Activated T-cell treated with anti-CD3 and anti-CD28 coated beads, Interleukin-2, amount 50 U/mL, for 24 hours (primary cell): ENCODE measurements around the gene CISD3.

Experiments used
- DNase-seq: peaks from one replicate; pipeline ENCODE4 v3.0.0-alpha.2; 2020
- H3K27ac Mint-ChIP-seq: 2 replicates; pipeline ENCODE4 v1.8.0; 2020; ENCODE audit warnings: mild to moderate bottlenecking, mixed read lengths
- H3K27me3 Mint-ChIP-seq: 2 replicates; pipeline ENCODE4 v1.8.0; 2020; ENCODE audit warnings: mixed read lengths
- H3K36me3 Mint-ChIP-seq: 2 replicates; pipeline ENCODE4 v1.8.0; 2020; ENCODE audit warnings: low read depth, mixed read lengths
- H3K4me1 Mint-ChIP-seq: 2 replicates; pipeline ENCODE4 v1.8.0; 2020; ENCODE audit warnings: low read depth, mixed read lengths
- H3K4me3 Mint-ChIP-seq: 2 replicates; pipeline ENCODE4 v1.8.0; 2020; ENCODE audit warnings: mild to moderate bottlenecking, moderate library complexity, mixed read lengths
- H3K9me3 Mint-ChIP-seq: 2 replicates; pipeline ENCODE4 v1.8.0; 2020; ENCODE audit warnings: mixed read lengths

CISD3 gene, protein sequence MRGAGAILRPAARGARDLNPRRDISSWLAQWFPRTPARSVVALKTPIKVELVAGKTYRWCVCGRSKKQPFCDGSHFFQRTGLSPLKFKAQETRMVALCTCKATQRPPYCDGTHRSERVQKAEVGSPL

DNA sequence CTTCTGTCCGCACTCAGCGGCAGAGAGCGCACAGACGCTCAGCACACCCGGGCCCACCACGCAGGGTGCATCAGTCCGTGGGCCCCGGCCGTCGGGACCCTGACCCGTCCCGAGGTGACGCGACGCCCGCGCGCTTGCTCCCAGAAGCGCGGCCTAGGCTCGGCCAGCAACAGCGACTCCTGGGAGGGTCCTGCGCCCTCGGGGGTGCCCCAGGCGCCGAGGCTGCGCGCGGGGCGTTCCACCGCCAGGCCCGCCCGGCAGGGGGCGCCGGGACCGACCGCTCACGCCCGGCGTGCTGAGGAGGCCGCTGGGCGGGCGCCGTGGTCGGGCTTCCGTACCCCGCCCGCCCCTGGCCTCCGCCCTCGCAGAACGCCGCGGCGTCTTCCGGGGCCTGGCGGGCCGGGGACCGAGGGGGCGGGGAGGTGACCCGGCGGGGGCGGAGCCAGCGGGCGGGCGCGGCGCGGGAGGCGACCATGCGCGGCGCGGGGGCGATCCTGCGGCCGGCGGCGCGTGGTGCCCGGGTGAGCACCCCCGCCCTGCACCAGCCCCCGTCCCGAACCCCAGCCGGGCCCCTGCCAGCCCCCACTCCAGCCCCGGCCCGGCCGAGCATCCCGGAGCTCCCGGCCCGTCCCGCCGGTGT, at the start of gene CISD3:
TSS of gene CISD3 (plus strand) at position 456 of the 640 bp plus-strand sequence. CDS start at position 474, 18 bp downstream.
- Mint-ChIP-seq H3K27me3 (no peaks in the 10 kb centered on the region), H3K4me1 (peaks cover 86% of the 10 kb centered on the region), H3K27ac (peak within 1 kb of the TSS; percentile 99), H3K4me3 (peak within 1 kb of the TSS; percentile 89), H3K9me3 (peaks cover 5% of the 10 kb centered on the region), H3K36me3 (peaks cover 81% of the 10 kb centered on the region)
- peak; percentile 91 for DNase-seq

DNA sequence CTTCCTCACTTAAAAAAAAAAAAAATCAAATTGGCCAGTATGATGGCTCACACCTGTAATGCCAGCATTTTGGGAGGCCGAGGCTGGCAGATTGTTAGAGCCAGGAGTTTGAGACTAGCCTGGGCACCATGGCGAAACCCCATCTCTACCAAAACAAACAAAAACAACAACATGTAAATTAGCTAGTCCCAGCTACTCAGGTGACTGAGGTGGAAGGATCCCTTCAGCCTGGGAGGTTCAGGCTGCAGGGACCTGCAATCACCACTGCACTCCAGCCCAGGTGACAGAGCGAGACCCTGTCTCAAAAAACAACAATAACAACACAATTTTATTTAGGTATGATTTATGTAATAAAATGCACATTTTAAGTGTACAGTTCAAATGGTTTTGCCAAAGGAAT, 49.0 kb upstream of the CISD3 start:
- Mint-ChIP-seq H3K36me3 (no peaks in the 10 kb centered on the region), H3K4me1 (peaks cover 17% of the 10 kb centered on the region), H3K9me3 (no peaks in the 10 kb centered on the region), H3K27ac (no peak overlapping the region), H3K27me3 (no peaks in the 10 kb centered on the region), H3K4me3 (no peak overlapping the region)
- no peak for DNase-seq

DNA sequence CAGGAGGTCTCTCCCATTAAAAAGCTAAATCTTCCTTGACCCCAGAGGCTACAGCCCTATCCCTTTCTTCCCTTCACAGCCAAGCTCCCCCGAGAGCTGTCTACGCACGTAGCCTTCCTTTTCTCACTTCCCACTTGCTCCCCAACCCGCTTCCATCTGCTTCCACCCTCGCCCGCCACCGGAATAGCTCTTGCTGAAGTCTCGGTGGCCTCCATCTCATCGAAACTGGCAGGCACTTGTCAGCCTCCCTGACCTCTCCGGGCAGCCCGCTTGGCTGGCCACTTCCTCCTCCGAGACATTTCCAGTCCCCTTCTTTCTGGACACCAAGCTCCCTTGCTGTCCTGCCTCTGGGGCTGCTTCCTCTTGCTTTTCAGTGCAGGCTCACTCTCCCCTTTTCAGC, 44.6 kb upstream of the CISD3 start:
- Mint-ChIP-seq H3K4me3 (no peak overlapping the region), H3K27me3 (no peaks in the 10 kb centered on the region), H3K36me3 (no peaks in the 10 kb centered on the region), H3K9me3 (no peaks in the 10 kb centered on the region), H3K27ac (no peak overlapping the region), H3K4me1 (peaks cover 4% of the 10 kb centered on the region)
- no peak for DNase-seq

DNA sequence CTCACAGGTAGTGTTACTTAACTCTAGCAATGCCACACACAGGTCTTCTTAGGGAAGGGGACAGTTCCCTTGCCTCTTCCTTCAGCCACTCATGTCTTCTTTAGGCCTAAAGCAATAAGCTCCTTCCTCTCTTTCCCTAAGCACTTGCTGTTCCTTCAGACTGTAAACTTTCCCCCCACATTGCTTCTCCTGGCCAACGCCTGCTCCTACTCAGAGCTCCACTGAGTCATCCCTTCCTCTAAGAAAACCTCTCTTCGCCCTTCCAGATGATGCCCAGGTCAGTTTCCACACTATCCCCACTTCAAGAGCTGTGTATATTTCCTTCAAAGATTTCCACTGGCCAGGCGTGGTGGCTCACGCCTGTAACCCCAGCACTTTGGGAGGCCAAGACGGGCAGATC, 42.9 kb upstream of the CISD3 start:
- H3K27ac Mint-ChIP-seq: no peak overlapping the region
- no peaks in the 10 kb centered on the region for H3K27me3 Mint-ChIP-seq
- H3K9me3 Mint-ChIP-seq: no peaks in the 10 kb centered on the region
- H3K4me1 Mint-ChIP-seq: peaks cover 4% of the 10 kb centered on the region
- no peak overlapping the region for H3K4me3 Mint-ChIP-seq
- no peak for DNase-seq
- no peaks in the 10 kb centered on the region for H3K36me3 Mint-ChIP-seq

DNA sequence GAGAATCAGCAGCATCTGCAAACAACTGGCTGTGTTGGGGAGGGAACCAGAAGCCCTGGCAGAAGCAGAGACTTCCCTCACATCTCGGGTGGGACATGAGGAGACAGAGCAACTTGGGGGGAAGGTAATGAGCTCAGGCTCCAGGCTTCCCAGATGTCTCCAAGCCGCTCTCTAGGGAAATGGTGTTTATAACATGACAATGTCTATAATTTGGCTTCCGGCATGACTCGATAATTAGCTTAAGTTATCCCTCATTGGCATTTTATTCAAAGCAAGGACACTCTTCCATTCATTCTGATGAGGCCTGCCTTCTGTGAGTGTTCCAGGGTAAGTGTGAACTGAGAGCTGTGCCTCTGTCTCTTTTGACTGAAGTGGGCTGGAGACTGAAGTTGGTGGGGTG, 39.8 kb upstream of the CISD3 start:
- Mint-ChIP-seq H3K27ac (no peak overlapping the region), H3K36me3 (no peaks in the 10 kb centered on the region), H3K9me3 (no peaks in the 10 kb centered on the region), H3K4me1 (peaks cover 4% of the 10 kb centered on the region), H3K4me3 (no peak overlapping the region), H3K27me3 (no peaks in the 10 kb centered on the region)
- no peak for DNase-seq

DNA sequence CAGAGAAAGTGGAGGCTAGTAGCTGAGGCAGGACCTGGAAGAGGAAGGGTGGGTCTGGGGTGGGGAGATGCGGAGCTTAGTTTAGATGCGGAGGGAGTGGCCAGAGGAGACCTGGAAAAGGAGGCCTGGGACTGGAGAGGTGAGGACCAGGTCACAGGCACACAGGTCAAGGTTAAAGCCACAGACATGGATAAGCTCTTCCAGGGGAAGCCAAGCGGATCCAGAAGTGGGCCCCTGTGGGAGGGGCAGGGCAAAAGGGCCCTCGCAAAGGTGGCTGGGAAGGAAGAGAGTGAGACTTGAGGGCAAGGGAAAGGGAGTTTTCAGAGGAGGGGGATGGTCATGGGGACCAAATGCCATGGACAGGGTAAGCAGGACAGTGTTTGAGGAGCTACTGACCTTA, 39.0 kb upstream of the CISD3 start:
- no peaks in the 10 kb centered on the region for H3K27me3 Mint-ChIP-seq
- peaks cover 9% of the 10 kb centered on the region for H3K4me1 Mint-ChIP-seq
- no peak overlapping the region for H3K4me3 Mint-ChIP-seq
- DNase-seq: no peak
- no peaks in the 10 kb centered on the region for H3K9me3 Mint-ChIP-seq
- H3K27ac Mint-ChIP-seq: no peak overlapping the region
- no peaks in the 10 kb centered on the region for H3K36me3 Mint-ChIP-seq

DNA sequence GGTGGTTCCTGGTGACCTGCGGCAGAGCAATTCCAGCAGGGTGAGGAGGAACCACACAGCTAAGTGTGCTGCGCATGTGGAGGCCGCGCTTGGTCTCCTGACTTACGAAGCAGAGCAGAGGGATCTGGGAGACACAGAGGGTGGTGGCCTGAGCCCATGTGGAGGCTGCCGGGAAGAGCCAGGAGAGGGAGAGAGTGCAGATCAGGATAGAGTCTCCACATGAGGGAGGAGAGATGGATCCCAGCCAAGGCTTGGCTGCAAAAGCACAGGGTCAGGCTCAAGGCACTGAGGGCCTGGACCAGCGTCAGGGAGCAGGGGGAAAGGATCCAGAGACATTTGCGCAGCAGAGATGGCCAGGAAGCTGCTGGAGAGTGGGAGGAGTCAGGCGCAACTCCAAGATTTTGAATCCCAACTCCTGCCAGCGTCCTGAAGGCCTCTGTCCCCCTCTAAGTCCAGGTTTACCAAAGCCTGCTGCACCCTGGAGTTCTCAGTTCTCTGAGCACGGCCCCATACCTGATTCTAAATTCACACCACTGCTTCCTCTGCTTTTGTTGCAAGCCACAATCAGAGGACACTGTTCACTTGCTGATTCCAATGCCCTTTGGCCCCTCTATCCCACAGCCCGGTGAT, 36.3 kb upstream of the CISD3 start:
- DNase-seq: no peak
- H3K36me3 Mint-ChIP-seq: no peaks in the 10 kb centered on the region

DNA sequence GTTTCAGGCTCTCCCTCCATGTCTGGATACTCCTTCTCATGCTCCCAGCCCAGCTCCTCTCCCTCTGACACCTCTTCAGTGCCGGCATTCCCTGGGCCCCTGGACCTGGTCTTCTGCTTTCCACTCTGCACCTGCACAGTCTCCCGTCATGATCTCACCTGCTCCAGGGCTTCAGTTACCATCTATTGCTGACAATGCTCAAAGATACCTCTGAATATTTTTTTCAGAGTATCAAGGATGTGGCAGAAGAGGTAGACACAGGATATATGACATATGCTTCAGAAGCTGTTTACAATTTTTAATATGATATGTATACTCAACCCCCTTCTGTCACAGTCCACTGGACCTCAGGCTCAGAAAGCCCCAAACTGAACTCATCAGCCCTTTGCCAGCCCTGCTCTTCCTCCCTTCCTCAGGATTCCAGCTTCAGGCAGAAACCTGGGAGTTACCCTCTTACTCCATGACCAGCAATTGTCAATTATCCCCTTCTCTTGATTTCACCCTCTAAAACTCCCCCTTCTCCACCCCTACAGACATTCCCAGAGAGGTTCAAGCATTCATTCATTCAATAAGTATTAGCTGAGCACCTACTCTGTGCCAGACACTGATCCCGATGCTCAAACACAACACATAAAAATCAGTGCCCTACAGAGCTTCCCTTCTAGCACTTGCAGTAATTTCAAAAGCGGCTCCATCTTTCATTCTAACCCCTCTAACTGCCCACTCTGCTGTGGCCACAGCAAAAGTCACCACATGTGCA, 32.9 kb upstream of the CISD3 start:
- no peak for DNase-seq
- H3K4me3 Mint-ChIP-seq: no peak overlapping the region
- peaks cover 54% of the 10 kb centered on the region for H3K4me1 Mint-ChIP-seq
- peaks cover 2% of the 10 kb centered on the region for H3K36me3 Mint-ChIP-seq
- no peaks in the 10 kb centered on the region for H3K27me3 Mint-ChIP-seq
- peak overlapping the region; percentile 48 for H3K27ac Mint-ChIP-seq
- H3K9me3 Mint-ChIP-seq: peaks cover 3% of the 10 kb centered on the region

More for the DNA sequence above, 36.3 kb upstream of the CISD3 start:
- Mint-ChIP-seq H3K27ac (no peak overlapping the region), H3K4me1 (peaks cover 25% of the 10 kb centered on the region), H3K27me3 (no peaks in the 10 kb centered on the region), H3K9me3 (no peaks in the 10 kb centered on the region), H3K4me3 (no peak overlapping the region)

DNA sequence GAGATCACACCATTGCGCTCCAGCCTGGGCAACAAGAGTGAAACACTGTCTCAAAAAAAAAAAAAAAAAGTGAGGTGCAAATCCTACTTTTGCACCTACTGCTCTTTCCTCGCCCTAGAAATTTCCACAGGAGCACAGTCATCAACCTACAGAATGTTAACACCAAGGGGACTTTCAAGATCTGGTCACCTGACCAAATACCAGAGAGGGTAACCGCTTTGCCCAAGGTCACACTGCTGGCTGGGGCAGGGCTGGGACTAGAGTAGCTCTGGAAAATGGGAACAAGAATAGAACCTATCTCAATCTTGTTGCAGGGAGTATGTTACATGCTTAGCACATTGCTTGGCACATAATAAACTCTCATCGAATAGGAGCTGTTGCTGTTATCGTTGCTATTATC, 31.4 kb upstream of the CISD3 start:
- peak overlapping the region; percentile 100 for H3K27ac Mint-ChIP-seq

DNA sequence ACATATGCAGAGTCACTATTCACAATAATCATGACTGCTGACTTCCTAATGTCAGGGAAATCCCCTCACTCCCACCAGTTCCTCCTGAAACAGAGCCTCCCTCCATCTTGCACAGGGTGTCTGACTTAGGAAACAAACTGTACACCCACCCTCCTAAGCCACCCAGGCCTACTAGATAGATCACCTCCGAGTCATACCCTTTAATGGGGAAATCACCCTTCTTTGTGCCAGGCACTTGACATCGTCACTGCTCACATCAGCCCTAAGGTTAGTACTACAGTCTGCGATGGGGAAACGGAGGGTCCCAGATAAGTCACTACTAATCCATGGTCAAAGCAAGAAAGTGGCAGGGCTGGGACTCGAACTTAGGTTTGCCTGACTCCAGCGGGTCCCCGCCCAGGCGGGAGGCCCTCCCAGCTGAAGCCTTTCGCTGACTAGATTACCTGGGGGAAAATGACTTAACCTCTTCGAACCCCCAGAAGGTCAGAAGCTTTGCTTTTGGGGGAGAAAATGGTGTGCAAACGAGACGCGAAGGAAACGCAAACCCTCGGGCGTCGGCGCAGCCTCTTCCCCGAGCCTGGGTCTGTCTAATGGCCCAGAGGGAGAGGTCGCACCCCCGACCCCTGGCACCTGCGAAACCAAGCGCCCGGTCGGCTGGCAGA, 28.5 kb upstream of the CISD3 start:
- Mint-ChIP-seq H3K9me3 (peaks cover 3% of the 10 kb centered on the region), H3K27me3 (no peaks in the 10 kb centered on the region), H3K27ac (peak overlapping the region; percentile 100), H3K36me3 (peaks cover 38% of the 10 kb centered on the region), H3K4me1 (peaks cover 47% of the 10 kb centered on the region), H3K4me3 (peak overlapping the region; percentile 82)
- DNase-seq: no peak

More for the DNA sequence above, 31.4 kb upstream of the CISD3 start:
- H3K4me3 Mint-ChIP-seq: no peak overlapping the region
- no peaks in the 10 kb centered on the region for H3K27me3 Mint-ChIP-seq
- H3K4me1 Mint-ChIP-seq: peaks cover 54% of the 10 kb centered on the region
- peaks cover 3% of the 10 kb centered on the region for H3K9me3 Mint-ChIP-seq
- no peak for DNase-seq
- H3K36me3 Mint-ChIP-seq: peaks cover 17% of the 10 kb centered on the region

DNA sequence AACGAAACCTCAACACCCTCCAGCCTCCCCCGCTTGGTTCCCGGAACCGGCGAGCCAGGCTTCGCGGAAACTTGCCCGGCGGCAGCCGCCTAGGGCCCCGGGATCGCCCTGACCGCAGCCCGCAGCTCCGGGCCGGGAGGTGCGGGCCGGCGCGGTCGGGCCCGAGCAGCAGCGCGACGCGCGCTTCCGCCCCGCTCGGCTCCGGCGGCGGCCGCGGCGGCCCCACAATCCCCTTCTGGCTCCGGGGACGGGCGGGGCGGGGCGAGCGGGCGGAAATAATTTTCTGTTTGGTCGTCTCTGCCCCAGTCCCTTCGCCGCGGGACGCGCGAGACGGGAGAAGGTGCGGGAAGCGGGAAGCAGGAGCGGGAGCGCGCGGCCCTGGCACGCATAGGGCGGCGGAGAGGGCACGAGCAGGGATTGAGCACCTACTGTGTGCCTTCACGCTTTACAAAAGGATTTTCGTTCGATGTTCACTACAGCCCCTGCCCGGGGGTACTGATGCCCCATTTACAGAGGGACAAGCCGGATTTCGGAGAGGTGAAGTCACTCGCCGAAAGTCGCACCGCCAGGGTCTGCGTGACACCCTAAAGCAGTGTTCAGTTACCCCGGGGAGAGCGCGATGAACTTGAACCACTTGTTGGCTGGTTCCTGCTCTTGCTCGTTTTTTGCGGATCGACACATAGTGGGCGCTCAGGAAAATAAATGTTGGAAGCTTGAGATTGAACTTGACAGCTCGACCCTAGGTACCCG, 27.8 kb upstream of the CISD3 start:
- Mint-ChIP-seq H3K27me3 (no peaks in the 10 kb centered on the region), H3K36me3 (peaks cover 45% of the 10 kb centered on the region), H3K27ac (peak overlapping the region; percentile 100), H3K9me3 (peaks cover 3% of the 10 kb centered on the region), H3K4me3 (peak overlapping the region; percentile 99), H3K4me1 (peaks cover 45% of the 10 kb centered on the region)
- peak; percentile 91 for DNase-seq

DNA sequence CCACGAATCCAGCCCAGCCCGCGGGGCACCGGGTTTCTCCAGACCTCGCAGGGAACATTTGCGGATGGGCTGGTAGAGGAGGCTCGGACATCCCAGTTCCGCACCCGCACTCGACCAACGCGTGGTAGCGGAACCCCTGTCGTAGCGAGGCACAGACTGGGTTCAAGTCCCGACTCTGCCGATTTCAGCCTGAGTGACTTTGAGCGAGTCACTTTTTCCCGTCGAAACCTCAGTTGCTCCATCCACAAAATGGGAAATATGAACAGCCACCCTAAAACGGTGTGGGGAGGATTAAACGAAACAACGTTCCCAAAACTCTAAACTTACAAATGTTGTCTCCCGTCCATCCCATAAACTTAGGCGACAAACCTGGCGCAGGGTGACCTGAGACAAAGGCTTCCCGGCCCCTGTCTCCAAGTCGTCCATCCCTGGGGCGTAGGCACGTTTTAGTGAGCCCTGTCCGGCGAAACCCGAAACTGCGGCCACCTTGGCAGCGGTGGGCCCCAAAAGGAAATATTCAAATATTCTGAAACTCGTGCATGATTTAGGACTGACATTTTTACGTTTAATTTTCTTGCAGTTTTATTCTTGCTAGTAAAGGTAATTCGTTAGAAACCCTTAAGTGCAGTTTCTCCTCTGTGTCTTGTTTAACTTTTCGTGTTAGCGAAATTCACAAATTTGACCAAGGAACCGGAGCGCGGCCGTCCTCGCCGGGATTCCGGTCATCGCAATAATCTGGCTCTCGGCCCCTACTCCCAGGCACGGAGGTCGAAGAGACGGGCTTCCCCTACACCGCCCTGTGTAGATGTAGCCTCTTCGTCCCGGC, 27.0 kb upstream of the CISD3 start:
- Mint-ChIP-seq H3K36me3 (peaks cover 53% of the 10 kb centered on the region), H3K4me1 (peaks cover 45% of the 10 kb centered on the region), H3K4me3 (peak overlapping the region; percentile 99), H3K9me3 (peaks cover 3% of the 10 kb centered on the region), H3K27me3 (no peaks in the 10 kb centered on the region), H3K27ac (peak overlapping the region; percentile 100)
- DNase-seq: peak; percentile 60
